NB4 (cell line): ENCODE data around the gene MAN2B2.

ENCODE experiments used
- CTCF ChIP-seq: IDR thresholded peaks from one replicate; pipeline ENCODE4 v1.5.1; 2012; ENCODE audit warnings: low read depth, low read length
- MAX ChIP-seq: IDR thresholded peaks from 2 replicates; pipeline ENCODE4 v1.6.1; 2011; ENCODE audit warnings: low read depth, low read length
- POLR2A ChIP-seq: IDR thresholded peaks from 2 replicates; pipeline ENCODE4 v1.6.1; 2011; ENCODE audit warnings: mild to moderate bottlenecking; ENCODE audit not compliant: insufficient read length; ENCODE audit errors: extremely low read depth

- TF ChIP-seq CTCF: no peak
- no peak for TF ChIP-seq POLR2A
- TF ChIP-seq MAX: peak; percentile 40
Measured at GRCh38 chr4:6665320-6665654, 90.3 kb downstream of the MAN2B2 start.
